GM21526 (cell line): ENCODE measurements around the gene KCP.
"Not testable (repeated sequence)": the region's sequence is repeated elsewhere in the genome, so short reads cannot be mapped to it uniquely, and the experiment has no call there.

Experiments used
- ATAC-seq: cut with Tn5 transposase; IDR thresholded peaks from one replicate; pipeline ENCODE4 v1.9.1; 2021; ENCODE audit warnings: moderate library complexity; ENCODE audit not compliant: unreplicated experiment, low FRiP score

KCP gene

GRCh38 chr7:128922496-128923410 lies 12.2 kb upstream of the KCP start:
- ATAC-seq = no peak

- ATAC-seq = no peak
Observed at GRCh38 chr7:128921866-128922440, 11.4 kb upstream of the KCP start.

GRCh38 chr7:128920913-128921582 lies 10.5 kb upstream of the KCP start:
- ATAC-seq = no peak

GRCh38 chr7:128919881-128920799 lies 9.6 kb upstream of the KCP start:
- ATAC-seq = no peak

GRCh38 chr7:128919241-128919640 lies 8.7 kb upstream of the KCP start:
- no peak for ATAC-seq

GRCh38 chr7:128918016-128918665 lies 7.6 kb upstream of the KCP start:
- no peak for ATAC-seq

GRCh38 chr7:128917122-128917521 lies 6.6 kb upstream of the KCP start:
- ATAC-seq = no peak

GRCh38 chr7:128916643-128916915 lies 6.1 kb upstream of the KCP start:
- no peak for ATAC-seq

GRCh38 chr7:128915841-128916642 lies 5.5 kb upstream of the KCP start:
- no peak for ATAC-seq

GRCh38 chr7:128915271-128915819 lies 4.8 kb upstream of the KCP start:
- ATAC-seq = no peak

GRCh38 chr7:128914566-128915151 lies 4.2 kb upstream of the KCP start:
- no peak for ATAC-seq

GRCh38 chr7:128913870-128914565 lies 3.5 kb upstream of the KCP start:
- ATAC-seq = no peak

- ATAC-seq = not testable (repeated sequence)
Observed at GRCh38 chr7:128912709-128913495, 2.4 kb upstream of the KCP start.

- ATAC-seq = no peak
Observed at GRCh38 chr7:128912281-128912680, 1.8 kb upstream of the KCP start.

- no peak for ATAC-seq
Observed at GRCh38 chr7:128911423-128912031, 1.0 kb upstream of the KCP start.

GRCh38 chr7:128909625-128910568 lies 612 bp downstream of the KCP start:
- ATAC-seq = no peak
